Stimulated activated CD4-positive, alpha-beta T cell treated with anti-CD3 and anti-CD28 coated beads, Interleukin-1b, Interleukin-23, amount 100 ng/mL, for 24 hours (primary cell): ENCODE results near the gene MOB3B.

Experiments
- DNase-seq, 4 experiments: peaks; one replicate each; pipeline ENCODE4 v3.0.0-alpha.2; 2020; ENCODE audit warnings: low read depth in 4 of 4, low spot score in 1 of 4

MOB3B gene

GRCh38 chr9:27293996-27294395, 235.6 kb downstream of the MOB3B start:
- DNase-seq, result no peak

- no peak for DNase-seq
These were observed 236.8 kb downstream of the MOB3B start for GRCh38 chr9:27292659-27293405.

- no peak for DNase-seq
These were observed 238.3 kb downstream of the MOB3B start for GRCh38 chr9:27291292-27291691.

GRCh38 chr9:27282269-27282668, 247.3 kb downstream of the MOB3B start:
- no peak for DNase-seq

DNA sequence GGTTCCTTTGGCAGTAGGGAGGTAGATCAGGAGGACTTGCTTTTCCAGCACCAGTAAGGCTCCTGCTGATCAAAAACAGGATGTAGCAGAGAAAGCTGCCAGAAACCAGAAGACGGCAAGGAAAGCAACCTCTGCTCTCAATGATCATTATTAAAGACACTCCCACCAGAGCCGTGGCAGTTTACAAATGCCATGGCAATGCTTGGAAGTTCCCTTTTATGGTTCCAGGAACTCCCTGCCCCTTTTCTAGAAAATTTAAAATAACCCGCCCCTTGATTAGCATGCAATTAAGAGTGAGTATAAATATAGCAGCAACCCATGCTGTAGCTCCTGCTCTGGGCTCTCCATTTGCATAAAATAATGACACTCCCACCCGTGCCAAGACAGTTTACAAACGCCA, 248.8 kb downstream of the MOB3B start:
- no peak for DNase-seq

GRCh38 chr9:27280249-27280648, 249.4 kb downstream of the MOB3B start:
- DNase-seq, result no peak

DNA sequence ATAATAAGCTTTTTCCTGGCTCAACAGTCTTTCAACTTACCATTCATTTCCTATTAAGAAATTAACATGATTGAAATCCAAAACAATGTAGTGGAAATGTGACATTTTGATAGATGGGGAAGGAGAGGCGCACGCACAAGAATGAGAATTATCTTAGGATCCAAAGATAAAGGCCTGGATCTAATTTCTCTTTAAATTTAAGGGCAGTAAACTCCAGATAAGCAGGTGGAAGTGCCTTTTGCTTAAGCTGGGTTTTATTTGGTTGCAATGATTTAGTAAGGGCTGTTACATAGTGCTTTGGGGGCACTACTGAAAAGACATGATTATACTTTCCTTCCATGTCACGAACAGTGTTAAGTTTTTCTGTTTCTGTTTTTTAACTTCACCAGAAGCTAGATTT, 250.0 kb downstream of the MOB3B start:
- DNase-seq, result no peak

DNA sequence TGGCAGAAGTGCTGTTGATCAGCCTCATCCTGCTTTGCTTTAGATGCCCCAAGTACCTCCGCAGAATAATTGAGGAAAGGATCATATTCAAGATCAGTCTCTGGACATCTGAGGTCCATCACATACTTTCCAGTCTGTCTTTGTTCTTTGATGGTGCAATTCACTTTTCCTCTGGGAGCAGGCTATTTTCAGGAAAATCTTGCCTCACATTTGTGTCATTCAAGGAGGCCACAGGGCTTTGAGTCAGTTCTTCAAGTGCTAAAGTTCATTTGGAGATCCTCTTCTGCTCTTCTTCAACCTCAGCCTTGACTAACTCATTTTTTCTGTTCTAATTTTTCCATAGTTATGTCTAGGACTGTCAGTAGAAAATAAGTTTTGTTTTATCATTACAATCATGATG, 251.2 kb downstream of the MOB3B start:
- no peak for DNase-seq

DNA sequence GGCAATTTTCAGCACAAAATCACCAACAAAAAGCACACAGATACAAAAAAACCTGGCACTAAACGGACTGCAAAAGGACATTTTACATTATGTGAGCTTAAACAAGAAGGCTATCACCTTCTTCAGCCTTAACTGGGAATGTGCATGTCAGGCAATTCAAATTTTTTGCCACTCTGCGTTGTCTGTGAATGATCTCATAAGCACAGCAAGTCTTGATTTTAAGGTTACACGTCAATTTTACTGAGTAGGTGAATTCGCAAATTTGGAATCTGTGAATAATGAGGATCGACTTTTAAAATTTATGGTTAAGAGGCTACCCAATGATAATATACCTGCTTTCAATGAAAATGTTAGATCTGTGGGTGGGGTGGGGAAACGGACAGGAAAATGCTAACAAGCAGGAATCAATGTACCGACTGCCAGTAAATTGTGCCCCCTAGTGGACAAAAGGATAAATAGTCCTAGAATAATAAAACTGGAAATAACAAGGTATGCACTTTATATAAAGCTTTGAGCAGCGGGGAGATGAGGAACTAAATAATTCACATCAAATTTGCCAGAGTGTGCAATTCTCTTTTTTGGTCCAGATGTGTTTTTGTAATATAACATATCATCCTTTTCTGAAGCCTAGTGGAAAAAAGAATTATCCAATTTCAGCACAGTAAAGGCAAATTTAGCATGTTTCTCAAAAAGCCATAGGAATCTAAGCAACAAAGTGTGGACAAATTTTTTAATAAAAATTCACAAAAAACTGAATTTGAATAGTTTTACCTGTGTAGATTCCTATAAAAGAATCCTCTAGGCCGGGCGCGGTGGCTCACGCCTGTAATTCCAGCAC, 253.2 kb downstream of the MOB3B start:
- DNase-seq, result no peak
